ENCODE measurements around the gene RHOXF1. TPM values are rescaled to one million over a fixed set of nuclear protein-coding genes. Genes with fewer than 3 reads are reported as not detected.
"Not testable (repeated sequence)": the region's sequence is repeated elsewhere in the genome, so short reads cannot be mapped to it uniquely, and the experiment has no call there.

The RHOXF1 gene
- total RNA-seq, 4 donors from 2014 or later = 1.3 to 10.8 TPM; not detected in 2

- in situ Hi-C loops (cut with MboI; ENCODE audit: low pct_ligation_motif_present in 1 of 4, low pct_unique_long_range_greater_than_20kb in 1 of 4, low sequenced_read_pairs in 3 of 4) = no loop called here
- TF ChIP-seq POLR2AphosphoS5 (IDR thresholded peaks at IDR 0.05) (no peak), POLR2A (IDR thresholded peaks at IDR 0.05) (no peak), EP300 (IDR thresholded peaks at IDR 0.05; ENCODE audit: low read depth) (no peak), CTCF (IDR thresholded peaks at IDR 0.05) (no peak)
- Histone ChIP-seq H3K36me3 (no peaks in the 10 kb centered on the region), H3K27ac (no peak overlapping the region), H3K4me1 (no peaks in the 10 kb centered on the region), H3K9me3 (no peaks in the 10 kb centered on the region), H3K27me3 (no peaks in the 10 kb centered on the region), H3K4me3 (no peak overlapping the region)
- WGBS, 2 donors (ENCODE audit: low coverage in 1 of 2) = 46% methylated on average over 3 of the region's 3 CpGs; no CpG with 5 or more reads in 1 of the 2 donors
- no peak for DNase-seq
- intact Hi-C loops (cut with DNase I; ENCODE audit: low total_unique reads) = no loop called here
These were observed 21.1 kb upstream of the RHOXF1 start for GRCh38 chrX:120136840-120137239.

GRCh38 chrX:120136128-120136527, 20.4 kb upstream of the RHOXF1 start:
- no peaks in the 10 kb centered on the region for H3K9me3 ChIP-seq
- no peak overlapping the region for H3K27ac ChIP-seq
- in situ Hi-C loops (cut with MboI; ENCODE audit: low pct_ligation_motif_present in 1 of 4, low pct_unique_long_range_greater_than_20kb in 1 of 4, low sequenced_read_pairs in 3 of 4) = no loop called here
- H3K4me1 ChIP-seq = no peaks in the 10 kb centered on the region
- H3K4me3 ChIP-seq = no peak overlapping the region
- TF ChIP-seq EP300 (IDR thresholded peaks at IDR 0.05; ENCODE audit: low read depth) (no peak), CTCF (IDR thresholded peaks at IDR 0.05) (no peak), POLR2AphosphoS5 (IDR thresholded peaks at IDR 0.05) (no peak), POLR2A (IDR thresholded peaks at IDR 0.05) (no peak)
- no peaks in the 10 kb centered on the region for H3K27me3 ChIP-seq
- H3K36me3 ChIP-seq = no peaks in the 10 kb centered on the region
- DNase-seq = no peak
- intact Hi-C loops (cut with DNase I; ENCODE audit: low total_unique reads) = no loop called here
- 54% methylated on average over 6 of the region's 6 CpGs; no CpG with 5 or more reads in 1 of the 2 donors for WGBS, 2 donors (ENCODE audit: low coverage in 1 of 2)

- H3K36me3 ChIP-seq; H3K27me3 ChIP-seq; DNase-seq; in situ Hi-C loops (cut with MboI; ENCODE audit: low pct_ligation_motif_present in 1 of 4, low pct_unique_long_range_greater_than_20kb in 1 of 4, low sequenced_read_pairs in 3 of 4); H3K4me3 ChIP-seq; H3K27ac ChIP-seq; H3K9me3 ChIP-seq; intact Hi-C loops (cut with DNase I; ENCODE audit: low total_unique reads); H3K4me1 ChIP-seq: not testable (repeated sequence)
- 80 to 83% methylated on average over 1 to 5 of the region's 5 CpGs for WGBS, 2 donors (ENCODE audit: low coverage in 1 of 2)
These were observed 12.7 kb upstream of the RHOXF1 start for GRCh38 chrX:120128306-120128846.

- 94% methylated on average over 3 of the region's 3 CpGs; no CpG with 5 or more reads in 1 of the 2 donors for WGBS, 2 donors (ENCODE audit: low coverage in 1 of 2)
- intact Hi-C loops (cut with DNase I; ENCODE audit: low total_unique reads) = no loop called here
- Histone ChIP-seq H3K27ac (no peak overlapping the region), H3K9me3 (no peaks in the 10 kb centered on the region), H3K27me3 (no peaks in the 10 kb centered on the region), H3K36me3 (no peaks in the 10 kb centered on the region), H3K4me3 (no peak overlapping the region), H3K4me1 (no peaks in the 10 kb centered on the region)
- DNase-seq = no peak
- in situ Hi-C loops (cut with MboI; ENCODE audit: low pct_ligation_motif_present in 1 of 4, low pct_unique_long_range_greater_than_20kb in 1 of 4, low sequenced_read_pairs in 3 of 4) = no loop called here
- no peak for TF ChIP-seq CTCF (IDR thresholded peaks at IDR 0.05)
- TF ChIP-seq POLR2A (IDR thresholded peaks at IDR 0.05) = no peak
- no peak for TF ChIP-seq EP300 (IDR thresholded peaks at IDR 0.05; ENCODE audit: low read depth)
- TF ChIP-seq POLR2AphosphoS5 (IDR thresholded peaks at IDR 0.05) = no peak
These were observed 9.7 kb upstream of the RHOXF1 start for GRCh38 chrX:120125444-120125843.

- 86% methylated on average over 12 of the region's 12 CpGs; no CpG with 5 or more reads in 1 of the 2 donors for WGBS, 2 donors (ENCODE audit: low coverage in 1 of 2)
- H3K4me3 ChIP-seq = no peak overlapping the region
- DNase-seq = no peak
- no peaks in the 10 kb centered on the region for H3K36me3 ChIP-seq
- intact Hi-C loops (cut with DNase I; ENCODE audit: low total_unique reads) (no loop called here), in situ Hi-C loops (cut with MboI; ENCODE audit: low pct_ligation_motif_present in 1 of 4, low pct_unique_long_range_greater_than_20kb in 1 of 4, low sequenced_read_pairs in 3 of 4) (no loop called here)
- no peak for TF ChIP-seq CTCF (IDR thresholded peaks at IDR 0.05)
- TF ChIP-seq POLR2A (IDR thresholded peaks at IDR 0.05) = no peak
- no peak for TF ChIP-seq POLR2AphosphoS5 (IDR thresholded peaks at IDR 0.05)
- no peak for TF ChIP-seq EP300 (IDR thresholded peaks at IDR 0.05; ENCODE audit: low read depth)
- H3K27ac ChIP-seq = no peak overlapping the region
- no peaks in the 10 kb centered on the region for H3K27me3 ChIP-seq
- H3K4me1 ChIP-seq = no peaks in the 10 kb centered on the region
- no peaks in the 10 kb centered on the region for H3K9me3 ChIP-seq
These were observed 4.5 kb upstream of the RHOXF1 start for GRCh38 chrX:120120223-120120622.
